Measurements from ENCODE around the gene FBXW4. TPM values are rescaled to one million over a fixed set of nuclear protein-coding genes. Genes with fewer than 3 reads are reported as not detected.

The FBXW4 gene
- total RNA-seq, 4 donors from 2014 or later = 28.0 to 106 (median 58.1) TPM

GRCh38 chr10:101720606-101721230 is 25.7 kb upstream of the FBXW4 start:
- TF ChIP-seq CTCF (IDR thresholded peaks at IDR 0.05) (no peak), POLR2A (IDR thresholded peaks at IDR 0.05) (no peak)

GRCh38 chr10:101718690-101719275 is 23.8 kb upstream of the FBXW4 start:
- Histone ChIP-seq H3K9me3 (no peaks in the 10 kb centered on the region), H3K36me3 (no peaks in the 10 kb centered on the region), H3K4me3 (no peak overlapping the region), H3K27me3 (no peaks in the 10 kb centered on the region), H3K27ac (no peak overlapping the region), H3K4me1 (no peaks in the 10 kb centered on the region)
- TF ChIP-seq CTCF (IDR thresholded peaks at IDR 0.05) = no peak
- TF ChIP-seq POLR2A (IDR thresholded peaks at IDR 0.05) = no peak
- no peak for DNase-seq

More at GRCh38 chr10:101720606-101721230, 25.7 kb upstream of the FBXW4 start:
- H3K27ac ChIP-seq = no peak overlapping the region
- no peaks in the 10 kb centered on the region for H3K9me3 ChIP-seq
- no peaks in the 10 kb centered on the region for H3K36me3 ChIP-seq
- peaks cover 0 to 3% (median 0%) of the 10 kb centered on the region in 4 donors for H3K4me1 ChIP-seq
- DNase-seq = no peak
- no peak overlapping the region for H3K4me3 ChIP-seq
- no peaks in the 10 kb centered on the region for H3K27me3 ChIP-seq

GRCh38 chr10:101716891-101717659 is 22.1 kb upstream of the FBXW4 start:
- no peak for TF ChIP-seq POLR2A (IDR thresholded peaks at IDR 0.05)
- TF ChIP-seq CTCF (IDR thresholded peaks at IDR 0.05) = no peak
- H3K27ac ChIP-seq = no peak overlapping the region

GRCh38 chr10:101712997-101713396 is 18.0 kb upstream of the FBXW4 start:
- no peak for DNase-seq

More at GRCh38 chr10:101716891-101717659, 22.1 kb upstream of the FBXW4 start:
- H3K27me3 ChIP-seq = no peaks in the 10 kb centered on the region
- no peaks in the 10 kb centered on the region for H3K9me3 ChIP-seq
- no peaks in the 10 kb centered on the region for H3K36me3 ChIP-seq
- no peaks in the 10 kb centered on the region for H3K4me1 ChIP-seq
- DNase-seq = no peak
- no peak overlapping the region for H3K4me3 ChIP-seq

GRCh38 chr10:101710793-101711192 is 15.8 kb upstream of the FBXW4 start:
- H3K27me3 ChIP-seq = no peaks in the 10 kb centered on the region
- no peak for DNase-seq

More at GRCh38 chr10:101712997-101713396, 18.0 kb upstream of the FBXW4 start:
- Histone ChIP-seq H3K27ac (no peak overlapping the region), H3K4me1 (no peaks in the 10 kb centered on the region), H3K4me3 (no peak overlapping the region), H3K36me3 (no peaks in the 10 kb centered on the region), H3K27me3 (no peaks in the 10 kb centered on the region), H3K9me3 (no peaks in the 10 kb centered on the region)
- TF ChIP-seq POLR2A (IDR thresholded peaks at IDR 0.05) = no peak
- TF ChIP-seq CTCF (IDR thresholded peaks at IDR 0.05) = no peak

More at GRCh38 chr10:101710793-101711192, 15.8 kb upstream of the FBXW4 start:
- no peaks in the 10 kb centered on the region for H3K36me3 ChIP-seq
- no peaks in the 10 kb centered on the region for H3K4me1 ChIP-seq
- H3K4me3 ChIP-seq = no peak overlapping the region
- TF ChIP-seq CTCF (IDR thresholded peaks at IDR 0.05) (no peak), POLR2A (IDR thresholded peaks at IDR 0.05) (no peak)
- H3K9me3 ChIP-seq = no peaks in the 10 kb centered on the region
- no peak overlapping the region for H3K27ac ChIP-seq
